Measurements from ENCODE around the gene S100A2.

DNA sequence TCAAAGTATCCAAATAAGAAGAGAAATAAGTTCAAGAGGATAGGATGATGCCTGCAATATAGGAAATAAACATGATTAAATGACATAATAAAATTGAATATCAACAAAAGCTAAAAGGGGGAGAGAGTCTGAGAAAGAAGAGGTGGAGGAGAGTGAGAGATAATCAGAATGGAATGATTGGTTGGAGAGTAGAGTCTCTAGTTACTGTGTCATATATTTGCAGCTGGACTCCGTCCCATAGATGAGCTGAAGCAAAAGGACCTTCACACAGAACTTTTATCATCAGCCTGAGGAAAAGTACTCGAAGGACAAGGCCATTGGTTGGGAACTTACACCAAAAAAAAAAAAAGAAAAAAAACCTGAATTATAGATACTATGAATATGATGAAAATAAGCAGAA lies 22.8 kb upstream of the S100A2 start:
- TF ChIP-seq, protein P1, sequence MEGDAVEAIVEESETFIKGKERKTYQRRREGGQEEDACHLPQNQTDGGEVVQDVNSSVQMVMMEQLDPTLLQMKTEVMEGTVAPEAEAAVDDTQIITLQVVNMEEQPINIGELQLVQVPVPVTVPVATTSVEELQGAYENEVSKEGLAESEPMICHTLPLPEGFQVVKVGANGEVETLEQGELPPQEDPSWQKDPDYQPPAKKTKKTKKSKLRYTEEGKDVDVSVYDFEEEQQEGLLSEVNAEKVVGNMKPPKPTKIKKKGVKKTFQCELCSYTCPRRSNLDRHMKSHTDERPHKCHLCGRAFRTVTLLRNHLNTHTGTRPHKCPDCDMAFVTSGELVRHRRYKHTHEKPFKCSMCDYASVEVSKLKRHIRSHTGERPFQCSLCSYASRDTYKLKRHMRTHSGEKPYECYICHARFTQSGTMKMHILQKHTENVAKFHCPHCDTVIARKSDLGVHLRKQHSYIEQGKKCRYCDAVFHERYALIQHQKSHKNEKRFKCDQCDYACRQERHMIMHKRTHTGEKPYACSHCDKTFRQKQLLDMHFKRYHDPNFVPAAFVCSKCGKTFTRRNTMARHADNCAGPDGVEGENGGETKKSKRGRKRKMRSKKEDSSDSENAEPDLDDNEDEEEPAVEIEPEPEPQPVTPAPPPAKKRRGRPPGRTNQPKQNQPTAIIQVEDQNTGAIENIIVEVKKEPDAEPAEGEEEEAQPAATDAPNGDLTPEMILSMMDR (IDR thresholded peaks at IDR 0.05) = no peak
- TF ChIP-seq POLR2A (IDR thresholded peaks at IDR 0.05) = no peak

Measured in testis (tissue), 2 donors.